Osteoblast (primary cell): ENCODE results near the gene RDH14. TPM values are rescaled to one million over a fixed set of nuclear protein-coding genes. Genes with fewer than 3 reads are reported as not detected.

ENCODE experiments used
- DNase-seq: peaks from one replicate; pipeline ENCODE4 v3.0.0; 2011; ENCODE audit warnings: low spot score, mixed read lengths; ENCODE audit not compliant: insufficient read length; ENCODE audit errors: missing footprints
- H2AFZ ChIP-seq: 2 replicates; pipeline ENCODE4 v1.6.0; 2011; ENCODE audit warnings: mild to moderate bottlenecking, low read length
- H3K27ac ChIP-seq: 2 replicates; pipeline ENCODE4 v1.5.1; 2011; ENCODE audit warnings: mild to moderate bottlenecking, low read depth, low read length, moderate library complexity
- H3K27me3 ChIP-seq: 2 replicates; pipeline ENCODE4 v1.6.0; 2012; ENCODE audit warnings: mild to moderate bottlenecking, control low read depth, inconsistent platforms, low read length, moderate library complexity; ENCODE audit not compliant: insufficient read depth
- H3K36me3 ChIP-seq: 2 replicates; pipeline ENCODE4 v1.5.1; 2011; ENCODE audit warnings: mild to moderate bottlenecking, low read length, control low read depth, moderate library complexity; ENCODE audit not compliant: insufficient read depth
- H3K4me1 ChIP-seq: 2 replicates; pipeline ENCODE4 v1.5.1; 2011; ENCODE audit warnings: mild to moderate bottlenecking, low read length, control low read depth, moderate library complexity; ENCODE audit not compliant: insufficient read depth
- H3K4me2 ChIP-seq: 2 replicates; pipeline ENCODE4 v1.6.0; 2011; ENCODE audit warnings: mild to moderate bottlenecking, low read length; ENCODE audit not compliant: insufficient read depth
- H3K4me3 ChIP-seq: fragments of 200-600 bp; sonication (generic); 3 replicates; pipeline ENCODE4 v1.5.1; 2012; ENCODE audit warnings: mild to moderate bottlenecking, low read length, inconsistent platforms; ENCODE audit not compliant: insufficient read depth
- H3K79me2 ChIP-seq: 2 replicates; pipeline ENCODE4 v1.6.0; 2012; ENCODE audit warnings: mild to moderate bottlenecking, low read length, control low read depth, inconsistent platforms; ENCODE audit not compliant: insufficient read depth
- H3K9me3 ChIP-seq: 2 replicates; pipeline ENCODE4 v1.5.1; 2011; ENCODE audit warnings: low read depth, low read length, control low read depth
- H4K20me1 ChIP-seq: 2 replicates; pipeline ENCODE4 v1.6.0; 2012; ENCODE audit warnings: mild to moderate bottlenecking, low read length, control low read depth; ENCODE audit not compliant: insufficient read depth
- total RNA-seq: library from RNA; depleted of rRNA; stranded (reverse); fragments of >200 nt; gene quantifications from 2 replicates; pipeline ENCODE4 v1.2.3, GENCODE V29; 2012
- TF ChIP-seq, protein P1 (sequence below): IDR thresholded peaks from 2 replicates; pipeline ENCODE4 v1.5.1; 2011; ENCODE audit warnings: mild to moderate bottlenecking, low read depth, low read length, moderate library complexity; ENCODE audit errors: extremely low read depth

The RDH14 gene
- total RNA-seq, 1 donor: 23.5 TPM

- no peaks in the 10 kb centered on the region for H3K79me2 ChIP-seq
- H3K9me3 ChIP-seq: no peaks in the 10 kb centered on the region
- no peak overlapping the region for H3K27ac ChIP-seq
- no peaks in the 10 kb centered on the region for H4K20me1 ChIP-seq
- H3K4me2 ChIP-seq: no peak overlapping the region
- H3K27me3 ChIP-seq: no peaks in the 10 kb centered on the region
- no peak overlapping the region for H2AFZ ChIP-seq
- peaks cover 5% of the 10 kb centered on the region for H3K4me1 ChIP-seq
- TF ChIP-seq, protein P1, sequence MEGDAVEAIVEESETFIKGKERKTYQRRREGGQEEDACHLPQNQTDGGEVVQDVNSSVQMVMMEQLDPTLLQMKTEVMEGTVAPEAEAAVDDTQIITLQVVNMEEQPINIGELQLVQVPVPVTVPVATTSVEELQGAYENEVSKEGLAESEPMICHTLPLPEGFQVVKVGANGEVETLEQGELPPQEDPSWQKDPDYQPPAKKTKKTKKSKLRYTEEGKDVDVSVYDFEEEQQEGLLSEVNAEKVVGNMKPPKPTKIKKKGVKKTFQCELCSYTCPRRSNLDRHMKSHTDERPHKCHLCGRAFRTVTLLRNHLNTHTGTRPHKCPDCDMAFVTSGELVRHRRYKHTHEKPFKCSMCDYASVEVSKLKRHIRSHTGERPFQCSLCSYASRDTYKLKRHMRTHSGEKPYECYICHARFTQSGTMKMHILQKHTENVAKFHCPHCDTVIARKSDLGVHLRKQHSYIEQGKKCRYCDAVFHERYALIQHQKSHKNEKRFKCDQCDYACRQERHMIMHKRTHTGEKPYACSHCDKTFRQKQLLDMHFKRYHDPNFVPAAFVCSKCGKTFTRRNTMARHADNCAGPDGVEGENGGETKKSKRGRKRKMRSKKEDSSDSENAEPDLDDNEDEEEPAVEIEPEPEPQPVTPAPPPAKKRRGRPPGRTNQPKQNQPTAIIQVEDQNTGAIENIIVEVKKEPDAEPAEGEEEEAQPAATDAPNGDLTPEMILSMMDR: no peak
- DNase-seq: no peak
- no peak overlapping the region for H3K4me3 ChIP-seq
- H3K36me3 ChIP-seq: no peaks in the 10 kb centered on the region
Measured at GRCh38 chr2:18527822-18528221, 32.6 kb downstream of the RDH14 start.

DNA sequence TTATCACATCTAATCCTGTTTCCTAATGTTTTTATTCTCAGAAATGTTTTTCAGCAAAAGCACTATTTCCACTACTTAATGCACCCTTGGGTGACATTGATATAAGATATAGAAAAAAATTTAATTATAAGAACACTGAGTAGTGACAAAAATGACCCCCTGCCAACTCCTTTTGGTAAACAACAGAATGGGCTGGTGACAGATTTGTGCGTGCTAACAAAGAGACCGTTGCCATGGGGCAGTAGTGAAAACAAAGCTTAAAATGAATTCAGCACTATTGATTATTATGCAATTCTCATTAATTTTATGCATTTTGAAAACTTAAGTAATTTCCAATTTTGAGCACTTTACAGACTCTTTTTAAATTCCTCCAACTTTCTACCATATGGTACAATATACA is 33.1 kb downstream of the RDH14 start:
- no peaks in the 10 kb centered on the region for H3K27me3 ChIP-seq
- no peaks in the 10 kb centered on the region for H4K20me1 ChIP-seq
- H3K36me3 ChIP-seq: no peaks in the 10 kb centered on the region
- H3K4me3 ChIP-seq: no peak overlapping the region
- DNase-seq: no peak
- no peaks in the 10 kb centered on the region for H3K9me3 ChIP-seq
- peaks cover 10% of the 10 kb centered on the region for H3K4me1 ChIP-seq
- H3K79me2 ChIP-seq: no peaks in the 10 kb centered on the region
- no peak overlapping the region for H2AFZ ChIP-seq
- no peak overlapping the region for H3K27ac ChIP-seq
- no peak overlapping the region for H3K4me2 ChIP-seq
- TF ChIP-seq, protein P1: no peak

- H3K4me2 ChIP-seq: no peak overlapping the region
- H3K4me3 ChIP-seq: no peak overlapping the region
- no peak overlapping the region for H3K27ac ChIP-seq
- peaks cover 12% of the 10 kb centered on the region for H3K4me1 ChIP-seq
- TF ChIP-seq, protein P1: no peak
- no peaks in the 10 kb centered on the region for H3K79me2 ChIP-seq
- H3K27me3 ChIP-seq: no peaks in the 10 kb centered on the region
- no peaks in the 10 kb centered on the region for H4K20me1 ChIP-seq
- DNase-seq: no peak
- H2AFZ ChIP-seq: no peak overlapping the region
- H3K9me3 ChIP-seq: no peaks in the 10 kb centered on the region
- no peaks in the 10 kb centered on the region for H3K36me3 ChIP-seq
Measured at GRCh38 chr2:18526429-18526828, 34.0 kb downstream of the RDH14 start.

- H3K79me2 ChIP-seq: no peaks in the 10 kb centered on the region
- no peak overlapping the region for H3K4me3 ChIP-seq
- H2AFZ ChIP-seq: no peak overlapping the region
- H3K36me3 ChIP-seq: no peaks in the 10 kb centered on the region
- H3K4me1 ChIP-seq: peaks cover 12% of the 10 kb centered on the region
- TF ChIP-seq, protein P1: no peak
- no peaks in the 10 kb centered on the region for H3K9me3 ChIP-seq
- no peak overlapping the region for H3K4me2 ChIP-seq
- no peak for DNase-seq
- H3K27me3 ChIP-seq: no peaks in the 10 kb centered on the region
- no peak overlapping the region for H3K27ac ChIP-seq
- H4K20me1 ChIP-seq: no peaks in the 10 kb centered on the region
Measured at GRCh38 chr2:18525852-18526251, 34.6 kb downstream of the RDH14 start.
